HL-60 (cell line): Measurements from ENCODE around the gene CDC37L1.

Source experiments
- DNase-seq, 2 experiments: peaks; one replicate each; pipeline ENCODE4 v3.0.0-alpha.2; 2010 to 2020; ENCODE audit warnings: low read depth in 1 of 2, low spot score in 1 of 2
- H3K27ac ChIP-seq: fragments of 250-450 bp; sonication (Bioruptor Pico); replicated peaks from 2 replicates; pipeline ENCODE4 v1.5.1; 2020; ENCODE audit warnings: mild to moderate bottlenecking, moderate library complexity
- H3K27me3 ChIP-seq: fragments of 250-450 bp; sonication (Bioruptor Pico); 2 replicates; pipeline ENCODE4 v1.5.1; 2021; ENCODE audit warnings: mild to moderate bottlenecking, moderate library complexity; ENCODE audit not compliant: insufficient read depth, poor library complexity, severe bottlenecking
- H3K4me3 ChIP-seq: replicated peaks from 2 replicates; pipeline ENCODE4 v1.5.1; 2011; ENCODE audit warnings: mild to moderate bottlenecking, control low read depth, low read length; ENCODE audit not compliant: insufficient read depth
- GABPA ChIP-seq: IDR thresholded peaks from 2 replicates; pipeline ENCODE4 v1.6.1; 2012; ENCODE audit warnings: low read depth
- POLR2AphosphoS5 ChIP-seq: IDR thresholded peaks from 2 replicates; pipeline ENCODE4 v1.6.1; 2012; ENCODE audit warnings: low read depth
- SPI1 ChIP-seq: IDR thresholded peaks from 2 replicates; pipeline ENCODE4 v1.6.1; 2012; ENCODE audit warnings: low read depth, mild to moderate bottlenecking, borderline replicate concordance
- TF ChIP-seq, protein P1 (sequence below): IDR thresholded peaks from one replicate; pipeline ENCODE4 v1.5.1; 2011; ENCODE audit warnings: low read length, control low read depth, inconsistent platforms; ENCODE audit not compliant: insufficient read depth
- TF ChIP-seq, protein P2 (sequence below): IDR thresholded peaks from 2 replicates; pipeline ENCODE4 v1.6.1; 2012; ENCODE audit warnings: low read depth; ENCODE audit not compliant: insufficient replicate concordance

CDC37L1 gene

DNA sequence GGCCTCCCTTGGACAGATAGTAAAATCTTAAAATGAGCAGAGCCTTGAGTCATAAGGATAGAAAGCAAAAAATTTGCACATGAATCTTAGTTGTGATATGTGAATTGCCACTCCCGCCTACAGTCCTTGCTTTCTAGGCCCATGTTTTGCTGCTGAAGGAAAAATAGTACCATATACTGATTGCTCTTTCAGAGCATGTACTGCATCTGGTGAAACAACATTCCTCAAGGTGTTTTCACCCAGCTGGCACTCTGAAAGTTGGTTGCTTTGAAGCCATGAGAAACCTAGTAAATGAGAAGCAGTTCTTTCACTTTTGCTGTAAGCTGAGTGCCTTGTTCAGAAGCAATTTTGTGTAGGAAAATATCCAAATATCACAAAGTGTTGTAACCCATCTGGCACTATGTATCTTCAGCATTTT lies 10.3 kb downstream of the CDC37L1 start:
- no peak overlapping the region for H3K4me3 ChIP-seq
- no peak for DNase-seq
- TF ChIP-seq POLR2AphosphoS5 (no peak), SPI1 (no peak), GABPA (no peak)
- TF ChIP-seq, protein P1, sequence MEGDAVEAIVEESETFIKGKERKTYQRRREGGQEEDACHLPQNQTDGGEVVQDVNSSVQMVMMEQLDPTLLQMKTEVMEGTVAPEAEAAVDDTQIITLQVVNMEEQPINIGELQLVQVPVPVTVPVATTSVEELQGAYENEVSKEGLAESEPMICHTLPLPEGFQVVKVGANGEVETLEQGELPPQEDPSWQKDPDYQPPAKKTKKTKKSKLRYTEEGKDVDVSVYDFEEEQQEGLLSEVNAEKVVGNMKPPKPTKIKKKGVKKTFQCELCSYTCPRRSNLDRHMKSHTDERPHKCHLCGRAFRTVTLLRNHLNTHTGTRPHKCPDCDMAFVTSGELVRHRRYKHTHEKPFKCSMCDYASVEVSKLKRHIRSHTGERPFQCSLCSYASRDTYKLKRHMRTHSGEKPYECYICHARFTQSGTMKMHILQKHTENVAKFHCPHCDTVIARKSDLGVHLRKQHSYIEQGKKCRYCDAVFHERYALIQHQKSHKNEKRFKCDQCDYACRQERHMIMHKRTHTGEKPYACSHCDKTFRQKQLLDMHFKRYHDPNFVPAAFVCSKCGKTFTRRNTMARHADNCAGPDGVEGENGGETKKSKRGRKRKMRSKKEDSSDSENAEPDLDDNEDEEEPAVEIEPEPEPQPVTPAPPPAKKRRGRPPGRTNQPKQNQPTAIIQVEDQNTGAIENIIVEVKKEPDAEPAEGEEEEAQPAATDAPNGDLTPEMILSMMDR, result no peak
- TF ChIP-seq, protein P2, sequence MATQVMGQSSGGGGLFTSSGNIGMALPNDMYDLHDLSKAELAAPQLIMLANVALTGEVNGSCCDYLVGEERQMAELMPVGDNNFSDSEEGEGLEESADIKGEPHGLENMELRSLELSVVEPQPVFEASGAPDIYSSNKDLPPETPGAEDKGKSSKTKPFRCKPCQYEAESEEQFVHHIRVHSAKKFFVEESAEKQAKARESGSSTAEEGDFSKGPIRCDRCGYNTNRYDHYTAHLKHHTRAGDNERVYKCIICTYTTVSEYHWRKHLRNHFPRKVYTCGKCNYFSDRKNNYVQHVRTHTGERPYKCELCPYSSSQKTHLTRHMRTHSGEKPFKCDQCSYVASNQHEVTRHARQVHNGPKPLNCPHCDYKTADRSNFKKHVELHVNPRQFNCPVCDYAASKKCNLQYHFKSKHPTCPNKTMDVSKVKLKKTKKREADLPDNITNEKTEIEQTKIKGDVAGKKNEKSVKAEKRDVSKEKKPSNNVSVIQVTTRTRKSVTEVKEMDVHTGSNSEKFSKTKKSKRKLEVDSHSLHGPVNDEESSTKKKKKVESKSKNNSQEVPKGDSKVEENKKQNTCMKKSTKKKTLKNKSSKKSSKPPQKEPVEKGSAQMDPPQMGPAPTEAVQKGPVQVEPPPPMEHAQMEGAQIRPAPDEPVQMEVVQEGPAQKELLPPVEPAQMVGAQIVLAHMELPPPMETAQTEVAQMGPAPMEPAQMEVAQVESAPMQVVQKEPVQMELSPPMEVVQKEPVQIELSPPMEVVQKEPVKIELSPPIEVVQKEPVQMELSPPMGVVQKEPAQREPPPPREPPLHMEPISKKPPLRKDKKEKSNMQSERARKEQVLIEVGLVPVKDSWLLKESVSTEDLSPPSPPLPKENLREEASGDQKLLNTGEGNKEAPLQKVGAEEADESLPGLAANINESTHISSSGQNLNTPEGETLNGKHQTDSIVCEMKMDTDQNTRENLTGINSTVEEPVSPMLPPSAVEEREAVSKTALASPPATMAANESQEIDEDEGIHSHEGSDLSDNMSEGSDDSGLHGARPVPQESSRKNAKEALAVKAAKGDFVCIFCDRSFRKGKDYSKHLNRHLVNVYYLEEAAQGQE, result no peak
- no peaks in the 10 kb centered on the region for H3K27me3 ChIP-seq
- no peak overlapping the region for H3K27ac ChIP-seq

DNA sequence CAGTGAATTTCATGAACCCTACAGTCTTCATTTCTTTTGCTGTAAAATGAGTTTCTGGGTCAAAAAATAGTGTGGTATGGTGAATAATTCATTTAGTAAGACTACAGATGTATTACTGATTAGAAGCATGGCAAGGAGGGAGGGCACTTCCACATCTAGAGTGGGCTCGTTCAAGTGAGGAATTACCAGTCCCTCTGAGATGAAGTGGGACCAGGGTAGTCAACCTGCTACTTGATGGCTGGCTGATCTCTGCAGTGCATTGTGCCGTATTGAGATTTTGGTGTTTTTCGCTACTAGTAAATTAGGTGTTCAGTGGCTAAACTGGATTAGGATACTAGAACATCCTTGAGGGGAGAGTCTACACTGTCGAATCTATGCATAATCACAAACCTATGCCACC lies 10.8 kb downstream of the CDC37L1 start:
- Histone ChIP-seq H3K27ac (no peak overlapping the region), H3K4me3 (no peak overlapping the region), H3K27me3 (no peaks in the 10 kb centered on the region)
- no peak for DNase-seq
- TF ChIP-seq, protein P1, result no peak
- TF ChIP-seq SPI1 (no peak), POLR2AphosphoS5 (no peak), GABPA (no peak)
- TF ChIP-seq, protein P2, result no peak

DNA sequence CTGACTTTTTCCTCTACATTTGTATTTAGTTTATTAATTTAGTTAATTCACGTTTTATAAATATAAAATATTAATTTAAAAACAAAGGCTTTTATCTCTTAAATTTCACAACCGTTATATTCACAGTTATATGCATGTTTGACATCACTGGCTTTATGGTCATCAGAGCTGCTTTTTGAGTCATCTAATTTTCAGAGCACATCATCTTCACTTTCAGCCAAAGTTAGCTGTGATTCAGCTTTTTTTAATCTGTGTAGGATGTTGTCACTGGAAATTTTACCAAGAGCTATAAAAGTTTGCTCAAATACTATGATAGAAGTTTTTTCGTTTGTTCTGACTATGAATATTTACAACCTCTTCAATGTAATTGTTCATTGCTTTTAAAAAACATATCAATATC lies 12.4 kb downstream of the CDC37L1 start:
- Histone ChIP-seq H3K27ac (no peak overlapping the region), H3K4me3 (no peak overlapping the region), H3K27me3 (no peaks in the 10 kb centered on the region)
- no peak for DNase-seq
- TF ChIP-seq, protein P1, result no peak
- TF ChIP-seq GABPA (no peak), SPI1 (no peak), POLR2AphosphoS5 (no peak)
- TF ChIP-seq, protein P2, result no peak
